HEK293T (cell line): Measurements from ENCODE around the gene CYP27C1.
"Not testable (repeated sequence)": the region's sequence is repeated elsewhere in the genome, so short reads cannot be mapped to it uniquely, and the experiment has no call there.

Experiments
- CTCF ChIA-PET: fragments of 350-600 bp; formaldehyde crosslinking; extraction: SDS; loops from one replicate; lab custom pipeline; 2021; ENCODE audit warnings: antibody characterized with exemption, inconsistent platforms; lab: Yijun Ruan, JAX
- POLR2A ChIA-PET: fragments of 350-600 bp; formaldehyde crosslinking; extraction: SDS; loops from one replicate; lab custom pipeline; 2020; ENCODE audit warnings: antibody characterized with exemption, inconsistent platforms; lab: Yijun Ruan, JAX
- DNase-seq: peaks from one replicate; pipeline ENCODE4 v3.0.0; 2012; ENCODE audit warnings: mixed read lengths; ENCODE audit errors: extremely low spot score
- ARNT ChIP-seq: fragments of 450-650 bp; IDR thresholded peaks from 2 replicates; pipeline ENCODE4 v1.6.1; 2017; ENCODE audit warnings: mild to moderate bottlenecking
- BHLHE40 ChIP-seq: fragments of 450-650 bp; IDR thresholded peaks from 2 replicates; pipeline ENCODE4 v1.6.1; 2016; ENCODE audit warnings: mild to moderate bottlenecking, moderate library complexity, borderline replicate concordance
- CTBP1 ChIP-seq: fragments of 450-650 bp; IDR thresholded peaks from 2 replicates; pipeline ENCODE4 v1.6.1; 2016; ENCODE audit warnings: borderline replicate concordance
- ELF4 ChIP-seq: fragments of 450-650 bp; IDR thresholded peaks from 2 replicates; pipeline ENCODE4 v1.6.1; 2017; ENCODE audit warnings: antibody characterized with exemption
- FOXA1 ChIP-seq: fragments of 450-650 bp; IDR thresholded peaks from 2 replicates; pipeline ENCODE4 v1.6.1; 2016; ENCODE audit warnings: mild to moderate bottlenecking
- FOXK2 ChIP-seq: fragments of 450-650 bp; IDR thresholded peaks from 2 replicates; pipeline ENCODE4 v1.6.1; 2016; ENCODE audit warnings: mild to moderate bottlenecking
- FOXM1 ChIP-seq: fragments of 450-650 bp; IDR thresholded peaks from 2 replicates; pipeline ENCODE4 v1.6.1; 2017; ENCODE audit warnings: mild to moderate bottlenecking, borderline replicate concordance
- HDGF ChIP-seq: fragments of 450-650 bp; IDR thresholded peaks from 2 replicates; pipeline ENCODE4 v1.6.1; 2017; ENCODE audit warnings: antibody characterized with exemption, borderline replicate concordance
- L3MBTL2 ChIP-seq: fragments of 450-650 bp; conservative IDR thresholded peaks from 2 replicates; pipeline ENCODE4 v1.6.1; 2016; ENCODE audit warnings: mild to moderate bottlenecking
- LEF1 ChIP-seq: fragments of 450-650 bp; IDR thresholded peaks from 2 replicates; pipeline ENCODE4 v1.6.1; 2017; ENCODE audit warnings: mild to moderate bottlenecking, borderline replicate concordance
- NFRKB ChIP-seq: fragments of 450-650 bp; IDR thresholded peaks from 2 replicates; pipeline ENCODE4 v1.6.1; 2016; ENCODE audit warnings: mild to moderate bottlenecking, moderate library complexity
- SP1 ChIP-seq: fragments of 450-650 bp; IDR thresholded peaks from 2 replicates; pipeline ENCODE4 v1.6.1; 2017
- SUZ12 ChIP-seq: fragments of 450-650 bp; IDR thresholded peaks from 2 replicates; pipeline ENCODE4 v1.6.1; 2016; ENCODE audit warnings: mild to moderate bottlenecking
- TARDBP ChIP-seq: fragments of 450-650 bp; IDR thresholded peaks from 2 replicates; pipeline ENCODE4 v1.6.1; 2016
- ZNF384 ChIP-seq: fragments of 450-650 bp; IDR thresholded peaks from 2 replicates; pipeline ENCODE4 v1.6.1; 2016
- TF ChIP-seq, protein P1 (sequence below): fragments of 450-650 bp; IDR thresholded peaks from 2 replicates; pipeline ENCODE4 v1.6.1; 2016

CYP27C1 gene

DNA sequence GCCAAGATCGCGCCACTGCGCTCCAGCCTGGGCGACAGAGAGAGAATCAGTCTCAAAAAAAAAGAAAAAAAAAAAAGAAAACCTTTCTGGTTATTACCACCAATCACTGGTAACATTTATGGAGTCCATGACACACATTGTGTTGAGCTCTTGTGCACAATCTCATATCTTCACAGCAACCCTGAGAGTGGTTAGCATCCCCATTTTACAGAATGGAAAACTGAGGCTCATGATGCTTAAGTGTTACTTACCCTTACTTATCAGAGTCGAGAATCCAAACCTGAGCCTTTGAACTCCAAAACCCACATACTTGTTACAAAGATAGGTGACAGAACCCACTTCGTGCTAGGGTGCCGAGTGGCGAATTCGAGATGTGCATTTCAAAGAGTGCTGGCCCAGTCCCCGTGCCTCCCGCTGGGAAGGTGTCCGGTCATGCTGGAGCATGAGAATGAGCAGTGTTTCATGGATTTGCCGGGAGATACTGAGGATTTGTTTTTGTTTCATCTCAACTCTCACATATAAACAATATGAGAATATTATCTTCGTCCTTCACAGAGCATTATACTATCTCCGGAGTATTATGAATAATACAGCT is 50.9 kb downstream of the CYP27C1 start:
- ChIA-PET POLR2A (no interaction called here), CTCF (no interaction called here)
- no peak for TF ChIP-seq L3MBTL2
- TF ChIP-seq ARNT, result no peak
- no peak for TF ChIP-seq FOXK2
- TF ChIP-seq TARDBP, result no peak
- TF ChIP-seq LEF1, result no peak
- TF ChIP-seq BHLHE40, result no peak
- DNase-seq, result no peak

DNA sequence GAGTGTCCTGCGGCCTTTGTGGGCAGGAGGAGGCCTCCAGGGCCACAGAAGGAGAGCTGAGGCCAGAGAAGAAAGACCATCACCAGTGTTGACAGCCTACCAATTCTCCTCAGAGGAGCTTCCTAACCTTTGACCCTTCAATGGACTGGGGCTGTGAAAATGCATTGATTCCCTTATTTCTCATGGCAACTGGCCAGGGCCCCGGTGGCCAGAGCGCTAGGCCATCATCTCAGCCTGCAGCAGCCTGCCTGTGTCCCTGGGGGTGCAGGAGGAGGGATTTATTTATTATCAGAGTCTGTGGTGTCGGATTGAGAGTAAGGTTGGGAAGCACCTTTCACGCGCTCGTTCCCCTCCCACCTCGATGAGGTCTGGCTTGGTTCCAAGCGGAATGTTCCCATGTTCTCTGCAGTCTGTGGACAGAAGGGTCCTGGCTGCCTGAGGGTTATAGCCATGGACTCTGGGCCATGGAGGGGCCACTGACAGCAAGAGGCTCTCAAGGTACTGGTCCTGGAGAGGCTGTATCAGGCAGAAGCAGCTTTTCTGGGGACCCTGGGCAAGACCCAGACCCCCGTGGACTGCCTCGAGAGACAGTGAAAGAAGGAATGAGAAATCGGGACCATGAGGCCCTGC is 53.8 kb downstream of the CYP27C1 start:
- no peak for DNase-seq
- no peak for TF ChIP-seq ZNF384
- no peak for TF ChIP-seq NFRKB
- TF ChIP-seq LEF1, result no peak
- no peak for TF ChIP-seq FOXA1
- no peak for TF ChIP-seq ELF4
- no peak for TF ChIP-seq L3MBTL2
- ChIA-PET POLR2A (interaction anchor here (0.7 kb wide), 1 partner anchor 128 kb away, joined by 3 read pairs; the partner anchor contains the start of gene ERCC3), CTCF (no interaction called here)

DNA sequence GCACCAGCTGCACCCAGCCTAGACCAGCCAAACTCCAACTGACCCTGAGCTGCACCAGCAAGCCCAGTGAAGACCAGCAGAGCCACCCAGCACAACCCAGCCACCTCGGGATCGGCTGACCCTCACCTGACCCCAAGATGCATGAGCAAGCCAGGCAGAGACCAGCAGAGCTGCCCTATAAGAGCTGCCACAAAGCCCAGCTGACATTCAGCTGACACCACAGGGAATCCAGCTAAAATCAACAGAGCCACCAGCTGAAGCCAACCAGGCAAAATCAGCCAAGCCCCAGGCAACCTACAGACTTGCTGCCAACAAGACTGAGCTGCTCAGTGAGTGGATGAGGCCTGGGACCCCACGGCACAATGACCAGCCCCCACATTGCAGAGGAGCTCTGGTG is 54.6 kb downstream of the CYP27C1 start:
- CTCF ChIA-PET, result no interaction called here
- POLR2A ChIA-PET, result interaction anchor here (0.7 kb wide), 1 partner anchor 128 kb away, joined by 3 read pairs; the partner anchor contains the start of gene ERCC3
- no peak for TF ChIP-seq FOXM1
- TF ChIP-seq FOXA1, result no peak
- no peak for TF ChIP-seq SP1
- no peak for TF ChIP-seq SUZ12
- no peak for TF ChIP-seq FOXK2
- TF ChIP-seq HDGF, result no peak
- no peak for TF ChIP-seq LEF1
- TF ChIP-seq L3MBTL2, result no peak
- no peak for TF ChIP-seq NFRKB
- no peak for DNase-seq

DNA sequence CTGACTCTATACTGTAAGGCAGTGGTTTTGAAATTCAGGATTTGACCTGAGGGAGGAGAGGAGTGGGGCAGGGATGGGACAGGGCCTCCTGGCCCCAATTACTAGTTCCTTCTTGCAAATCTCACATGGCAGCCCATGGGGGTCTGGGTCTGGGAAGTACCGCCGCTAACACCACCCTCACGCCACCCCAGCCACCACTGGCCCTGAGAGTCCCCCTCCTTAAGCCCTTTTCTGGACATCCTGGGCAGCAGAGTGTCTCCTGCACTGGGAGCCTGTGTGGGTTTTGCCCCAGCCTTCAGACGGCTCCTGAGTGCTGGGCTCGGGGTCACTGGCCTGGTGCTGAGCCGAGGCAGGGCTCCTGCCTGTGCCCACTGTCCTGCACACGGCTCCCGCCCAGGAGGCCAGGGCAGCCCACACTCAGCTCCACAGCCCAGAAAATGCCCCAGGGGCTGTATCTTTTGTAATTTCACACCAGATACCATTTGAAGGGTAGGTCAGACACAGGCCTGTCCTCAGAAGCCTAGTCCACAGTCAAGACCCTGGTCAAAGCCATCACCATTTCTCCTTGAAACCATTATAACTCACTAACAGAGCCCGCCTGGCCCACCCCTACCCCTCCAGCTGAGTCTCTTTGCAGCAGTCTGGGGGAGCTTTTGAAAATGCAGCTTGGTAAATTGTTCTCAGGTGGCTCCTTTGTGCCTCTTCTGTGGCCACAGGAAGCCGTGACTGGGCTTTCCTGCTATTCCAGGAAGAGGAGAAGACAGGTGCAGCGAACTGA is 55.1 kb downstream of the CYP27C1 start:
- TF ChIP-seq LEF1, result no peak
- CTCF ChIA-PET, result no interaction called here
- POLR2A ChIA-PET, result no interaction called here

DNA sequence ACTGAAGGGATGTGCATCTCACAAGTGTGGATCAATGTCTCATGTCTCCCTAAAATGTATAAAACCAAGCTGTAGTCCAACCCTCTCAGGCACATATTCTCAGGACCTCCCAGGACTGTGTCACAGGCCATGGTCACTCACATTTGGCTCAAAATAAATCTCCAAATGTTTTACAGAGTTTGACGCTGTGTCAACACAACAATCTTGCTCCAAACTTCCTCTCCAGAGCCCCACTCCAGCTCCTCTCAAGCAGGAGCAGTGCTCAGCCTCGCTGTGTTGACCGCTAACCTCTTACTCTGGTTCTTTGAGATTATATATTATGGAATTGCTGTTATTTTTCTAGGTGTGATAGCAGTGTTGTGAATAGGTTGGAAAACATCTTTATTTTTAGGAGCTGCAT is 56.2 kb downstream of the CYP27C1 start:
- POLR2A ChIA-PET, result no interaction called here
- no peak for DNase-seq

More for the DNA sequence above, 55.1 kb downstream of the CYP27C1 start:
- DNase-seq, result no peak

DNA sequence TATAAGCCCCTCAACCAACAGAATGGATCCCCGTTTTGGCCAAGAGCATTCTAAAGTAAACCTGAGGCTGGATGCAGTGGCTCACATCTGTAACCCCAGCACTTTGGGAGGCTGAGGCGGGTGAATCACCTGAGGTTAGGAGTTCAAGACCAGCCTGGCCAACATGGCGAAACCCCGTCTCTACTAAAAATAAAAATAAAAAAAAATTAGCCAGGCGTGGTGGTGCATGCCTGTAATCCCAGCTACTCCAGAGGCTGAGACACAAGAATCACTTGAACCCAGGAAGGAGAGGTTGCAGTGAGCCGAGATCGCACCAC is 57.1 kb downstream of the CYP27C1 start:
- POLR2A ChIA-PET, CTCF ChIA-PET: not testable (repeated sequence)

More for the DNA sequence above, 56.2 kb downstream of the CYP27C1 start:
- CTCF ChIA-PET, result no interaction called here
- TF ChIP-seq SUZ12, result no peak
- TF ChIP-seq CTBP1, result no peak
- no peak for TF ChIP-seq HDGF
- no peak for TF ChIP-seq ZNF384
- TF ChIP-seq FOXK2, result no peak
- no peak for TF ChIP-seq LEF1
- no peak for TF ChIP-seq FOXM1
- no peak for TF ChIP-seq TARDBP
- no peak for TF ChIP-seq FOXA1
- TF ChIP-seq SP1, result no peak
- TF ChIP-seq, protein P1, sequence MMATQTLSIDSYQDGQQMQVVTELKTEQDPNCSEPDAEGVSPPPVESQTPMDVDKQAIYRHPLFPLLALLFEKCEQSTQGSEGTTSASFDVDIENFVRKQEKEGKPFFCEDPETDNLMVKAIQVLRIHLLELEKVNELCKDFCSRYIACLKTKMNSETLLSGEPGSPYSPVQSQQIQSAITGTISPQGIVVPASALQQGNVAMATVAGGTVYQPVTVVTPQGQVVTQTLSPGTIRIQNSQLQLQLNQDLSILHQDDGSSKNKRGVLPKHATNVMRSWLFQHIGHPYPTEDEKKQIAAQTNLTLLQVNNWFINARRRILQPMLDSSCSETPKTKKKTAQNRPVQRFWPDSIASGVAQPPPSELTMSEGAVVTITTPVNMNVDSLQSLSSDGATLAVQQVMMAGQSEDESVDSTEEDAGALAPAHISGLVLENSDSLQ, result no peak
- TF ChIP-seq L3MBTL2, result no peak

DNA sequence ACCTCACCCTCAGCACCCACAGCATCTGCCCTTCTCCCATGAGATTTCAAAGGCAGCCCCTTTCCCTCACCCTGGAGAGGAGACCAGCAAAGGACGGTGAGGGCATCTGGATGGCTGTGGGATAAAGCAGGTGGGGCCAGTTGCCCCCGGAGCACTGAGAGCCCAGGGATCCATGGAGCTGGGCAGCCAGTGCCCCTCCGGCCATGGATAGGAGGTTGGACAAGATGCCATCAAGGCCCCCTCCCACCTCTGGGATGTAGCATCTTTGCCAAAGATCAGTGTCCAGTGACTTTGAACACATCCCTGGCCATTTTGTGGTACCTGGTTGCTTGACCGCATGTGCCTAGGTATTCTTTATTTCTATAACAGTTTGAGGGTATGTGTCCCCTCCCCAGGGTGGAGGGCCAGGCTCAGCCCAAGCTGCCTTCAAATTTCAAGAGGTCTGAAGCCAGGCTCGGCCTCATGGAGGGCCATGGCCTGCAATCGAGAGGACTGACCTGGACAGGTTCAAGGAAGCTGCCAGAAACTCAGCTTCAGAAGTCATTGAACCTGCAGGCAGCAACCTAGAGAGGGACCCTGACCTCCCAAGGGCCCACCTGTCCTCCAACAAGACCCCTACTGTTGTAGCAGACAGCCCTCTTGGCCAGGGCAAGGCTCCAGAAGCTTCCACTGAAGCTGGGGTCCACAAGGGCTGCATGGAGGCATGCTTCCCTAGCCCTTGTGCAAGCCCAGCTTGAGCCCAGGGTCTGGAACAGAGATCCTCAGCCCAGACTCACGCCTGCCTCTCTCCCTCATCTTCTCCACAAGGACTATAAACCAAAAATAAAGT is 57.6 kb downstream of the CYP27C1 start:
- ChIA-PET POLR2A (interaction anchor here (1.3 kb wide), 1 partner anchor 131 kb away, joined by 4 read pairs; the partner anchor contains the start of gene ERCC3), CTCF (no interaction called here)
- TF ChIP-seq TARDBP (no peak), LEF1 (no peak), HDGF (no peak)
- DNase-seq, result no peak

More for the DNA sequence above, 57.1 kb downstream of the CYP27C1 start:
- DNase-seq, result not testable (repeated sequence)
